ENCODE data around the gene UBE2D2.

UBE2D2 gene

GRCh38 chr5:139634028-139634325 is 72.8 kb downstream of the UBE2D2 start:
- DNase-seq (ENCODE audit: low read depth, low spot score) = no peak
- in situ Hi-C loops (cut with HindIII; ENCODE audit: low sequenced_read_pairs) = loop anchor here (25.0 kb wide), 1 partner anchor 128 kb away; no protein-coding TSS in a partner anchor

DNA sequence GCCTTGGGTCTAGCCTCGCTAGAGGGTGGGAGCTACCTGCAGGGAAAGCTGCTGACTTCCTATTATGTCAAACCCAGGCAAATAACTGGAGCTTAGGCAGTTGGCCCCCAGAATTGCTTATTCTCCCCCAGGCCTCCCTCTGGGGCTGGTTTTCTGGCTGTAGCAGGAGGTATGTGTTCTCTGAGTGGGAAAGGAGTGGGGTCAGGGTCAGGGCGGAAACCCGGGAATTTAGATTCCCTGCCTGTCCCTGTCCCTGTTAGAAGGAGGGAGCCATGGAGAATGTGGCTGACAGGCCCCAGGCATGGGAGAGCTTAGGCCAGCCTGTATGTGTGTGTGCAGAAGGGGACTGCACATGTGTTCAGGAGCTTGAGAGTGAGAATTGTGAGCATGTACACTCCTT is 73.4 kb downstream of the UBE2D2 start:
- in situ Hi-C loops (cut with HindIII; ENCODE audit: low sequenced_read_pairs) = loop anchor here (25.0 kb wide), 1 partner anchor 128 kb away; no protein-coding TSS in a partner anchor
- H3K4me3 ChIP-seq (ENCODE audit: low read depth, low read length) = no peak overlapping the region
- DNase-seq (ENCODE audit: low read depth, low spot score) = no peak
- TF ChIP-seq, protein P1, sequence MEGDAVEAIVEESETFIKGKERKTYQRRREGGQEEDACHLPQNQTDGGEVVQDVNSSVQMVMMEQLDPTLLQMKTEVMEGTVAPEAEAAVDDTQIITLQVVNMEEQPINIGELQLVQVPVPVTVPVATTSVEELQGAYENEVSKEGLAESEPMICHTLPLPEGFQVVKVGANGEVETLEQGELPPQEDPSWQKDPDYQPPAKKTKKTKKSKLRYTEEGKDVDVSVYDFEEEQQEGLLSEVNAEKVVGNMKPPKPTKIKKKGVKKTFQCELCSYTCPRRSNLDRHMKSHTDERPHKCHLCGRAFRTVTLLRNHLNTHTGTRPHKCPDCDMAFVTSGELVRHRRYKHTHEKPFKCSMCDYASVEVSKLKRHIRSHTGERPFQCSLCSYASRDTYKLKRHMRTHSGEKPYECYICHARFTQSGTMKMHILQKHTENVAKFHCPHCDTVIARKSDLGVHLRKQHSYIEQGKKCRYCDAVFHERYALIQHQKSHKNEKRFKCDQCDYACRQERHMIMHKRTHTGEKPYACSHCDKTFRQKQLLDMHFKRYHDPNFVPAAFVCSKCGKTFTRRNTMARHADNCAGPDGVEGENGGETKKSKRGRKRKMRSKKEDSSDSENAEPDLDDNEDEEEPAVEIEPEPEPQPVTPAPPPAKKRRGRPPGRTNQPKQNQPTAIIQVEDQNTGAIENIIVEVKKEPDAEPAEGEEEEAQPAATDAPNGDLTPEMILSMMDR (IDR thresholded peaks at IDR 0.05; ENCODE audit: low read depth, low read length) = no peak

More at GRCh38 chr5:139634028-139634325, 72.8 kb downstream of the UBE2D2 start:
- TF ChIP-seq, protein P1 (IDR thresholded peaks at IDR 0.05; ENCODE audit: low read depth, low read length) = no peak
- no peak overlapping the region for H3K4me3 ChIP-seq (ENCODE audit: low read depth, low read length)

DNA sequence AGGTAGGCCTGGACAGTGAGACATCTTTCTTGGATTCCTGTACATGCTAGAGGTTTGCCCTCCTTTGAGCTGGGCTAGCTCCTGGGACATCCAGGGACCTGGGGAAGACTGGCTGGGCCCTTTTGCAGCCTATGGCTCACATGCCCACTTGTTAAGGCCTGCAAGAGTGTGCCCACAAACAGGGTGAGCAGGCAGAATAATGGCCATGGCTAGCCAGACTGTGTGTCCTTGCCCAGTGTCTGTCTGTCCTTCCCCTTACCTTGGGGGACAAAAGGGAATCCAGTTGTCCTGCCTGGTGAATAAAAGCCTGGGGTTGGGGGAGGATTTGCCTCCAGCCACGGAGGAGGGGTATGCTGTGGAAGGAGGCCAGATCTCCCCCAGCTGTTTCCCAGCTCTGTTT is 74.1 kb downstream of the UBE2D2 start:
- DNase-seq (ENCODE audit: low read depth, low spot score) = no peak
- H3K4me3 ChIP-seq (ENCODE audit: low read depth, low read length) = no peak overlapping the region
- in situ Hi-C loops (cut with HindIII; ENCODE audit: low sequenced_read_pairs) = loop anchor here (25.0 kb wide), 1 partner anchor 127 kb away; no protein-coding TSS in a partner anchor
- TF ChIP-seq, protein P1 (IDR thresholded peaks at IDR 0.05; ENCODE audit: low read depth, low read length) = no peak

DNA sequence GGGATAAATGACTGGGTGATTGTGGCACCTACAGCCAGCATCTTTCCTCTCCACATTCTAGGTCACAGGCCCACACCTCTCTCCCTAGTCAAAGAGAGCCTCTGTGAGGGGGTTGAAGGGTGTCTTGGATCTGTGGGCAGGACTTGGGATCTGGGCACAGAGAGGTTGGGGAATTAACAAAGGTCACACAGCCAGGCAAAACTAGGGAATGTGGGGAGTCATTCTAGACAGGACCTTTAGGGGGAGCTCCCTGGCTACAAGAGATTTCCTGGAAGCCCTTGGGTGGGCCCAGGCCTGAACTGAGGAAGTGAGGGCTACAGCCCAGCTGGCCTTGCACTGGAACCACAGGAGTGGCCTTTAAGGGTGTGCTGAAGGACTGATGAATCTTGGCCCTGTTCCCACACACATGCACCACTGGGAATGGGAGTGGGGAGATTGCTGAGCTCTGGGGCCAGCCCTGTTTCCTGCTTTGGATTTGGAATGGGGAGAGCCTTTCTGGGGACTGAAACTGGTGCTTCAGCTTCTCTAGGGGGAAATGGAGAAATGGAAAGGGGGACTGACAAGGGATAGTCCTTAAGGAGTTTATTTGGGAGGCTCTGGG is 74.6 kb downstream of the UBE2D2 start:
- no peak overlapping the region for H3K4me3 ChIP-seq (ENCODE audit: low read depth, low read length)
- in situ Hi-C loops (cut with HindIII; ENCODE audit: low sequenced_read_pairs) = loop anchor here (25.0 kb wide), 1 partner anchor 127 kb away; no protein-coding TSS in a partner anchor
- TF ChIP-seq, protein P1 (IDR thresholded peaks at IDR 0.05; ENCODE audit: low read depth, low read length) = peak; percentile 74
- DNase-seq (ENCODE audit: low read depth, low spot score) = peak; percentile 93

DNA sequence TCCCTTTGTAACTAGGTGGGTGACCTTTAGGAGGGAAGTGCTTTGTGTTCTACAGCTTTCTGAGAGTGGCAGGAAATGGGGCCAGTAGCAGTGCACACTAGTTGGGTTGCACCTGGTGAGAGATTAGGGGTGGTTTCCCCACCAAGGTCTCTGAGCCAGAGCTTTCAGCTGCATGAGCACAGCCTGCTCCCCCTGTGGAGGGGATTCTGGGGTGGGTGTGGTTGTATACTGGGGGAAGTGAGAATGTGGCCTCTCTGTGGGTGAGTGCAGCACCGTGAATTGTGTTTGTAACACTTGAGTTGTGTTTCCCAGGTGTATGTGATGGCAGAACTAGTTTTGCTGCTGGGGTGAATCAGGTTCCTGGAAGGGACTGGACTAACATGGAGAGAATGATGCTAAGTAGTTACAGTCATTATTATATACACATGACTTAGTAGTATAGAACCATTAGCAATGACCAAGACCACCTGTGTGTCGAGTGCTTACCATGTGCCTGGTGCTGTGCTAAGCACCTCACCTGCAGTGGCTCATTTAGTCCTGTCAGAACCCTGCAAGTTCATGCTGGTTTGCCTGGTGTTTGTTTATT is 75.2 kb downstream of the UBE2D2 start:
- in situ Hi-C loops (cut with HindIII; ENCODE audit: low sequenced_read_pairs) = loop anchor here (25.0 kb wide), 1 partner anchor 126 kb away; no protein-coding TSS in a partner anchor
- no peak overlapping the region for H3K4me3 ChIP-seq (ENCODE audit: low read depth, low read length)
- DNase-seq (ENCODE audit: low read depth, low spot score) = peak; percentile 23
- TF ChIP-seq, protein P1 (IDR thresholded peaks at IDR 0.05; ENCODE audit: low read depth, low read length) = no peak

DNA sequence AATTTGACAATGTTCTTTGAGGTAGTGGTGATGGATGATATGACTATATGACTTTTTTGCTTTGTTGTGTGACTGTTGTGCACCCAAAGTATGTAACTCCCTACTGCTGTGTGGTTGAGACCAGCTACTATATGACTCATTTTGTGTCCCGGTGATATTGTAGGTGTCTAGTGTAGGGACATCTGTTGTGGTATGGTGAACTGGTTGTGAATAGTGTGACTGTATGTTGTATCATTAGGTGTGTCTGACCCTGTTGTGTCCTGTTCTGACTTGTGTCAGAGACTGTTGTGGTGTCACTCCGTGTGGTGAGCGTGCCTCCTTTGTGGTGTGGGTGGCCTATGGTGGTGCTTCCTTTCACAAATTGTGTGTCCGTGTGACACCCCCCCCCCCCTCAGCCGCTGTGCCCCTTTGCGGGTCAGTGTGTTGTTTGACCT is 75.9 kb downstream of the UBE2D2 start:
- in situ Hi-C loops (cut with HindIII; ENCODE audit: low sequenced_read_pairs) = loop anchor here (25.0 kb wide), 1 partner anchor 125 kb away; no protein-coding TSS in a partner anchor
- DNase-seq (ENCODE audit: low read depth, low spot score) = peak; percentile 47
- peak overlapping the region; percentile 8 for H3K4me3 ChIP-seq (ENCODE audit: low read depth, low read length)
- TF ChIP-seq, protein P1 (IDR thresholded peaks at IDR 0.05; ENCODE audit: low read depth, low read length) = no peak

Measured in astrocyte of the spinal cord (primary cell).